ENCODE measurements around the gene DMRTB1.

Gene DMRTB1

DNA sequence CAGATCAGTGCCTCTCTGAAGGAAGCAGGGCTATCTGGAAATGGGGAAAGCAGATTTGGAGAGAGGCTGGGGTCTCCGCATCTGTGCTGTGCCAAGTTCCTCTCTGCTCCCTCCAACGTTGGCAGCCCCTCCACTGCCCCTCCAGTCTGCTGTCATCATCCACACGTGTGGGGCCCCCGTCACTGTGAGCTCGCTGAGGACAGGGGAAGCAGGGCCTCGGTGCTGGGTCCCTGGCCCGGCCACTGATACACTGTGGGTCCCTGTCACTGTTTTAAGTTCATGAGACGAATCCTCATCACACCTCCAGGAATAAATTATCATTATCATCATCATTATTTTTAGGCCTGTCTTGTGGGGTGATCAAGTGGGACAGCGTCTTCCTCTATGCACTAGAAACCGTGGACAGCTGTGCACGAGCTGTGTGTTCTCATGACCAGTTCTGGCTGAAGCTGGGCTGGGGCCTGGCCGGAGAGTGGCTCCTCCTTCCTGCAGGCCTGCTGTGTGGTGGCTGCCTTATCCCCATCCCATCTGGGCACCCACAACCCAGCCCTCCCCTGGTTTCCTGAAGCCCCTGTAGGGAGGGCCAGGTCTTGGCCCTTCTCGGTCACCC lies 52.2 kb downstream of the DMRTB1 start:
- DNase-seq, result no peak

- no peak for DNase-seq
Observed at GRCh38 chr1:53511933-53512806, 53.0 kb downstream of the DMRTB1 start.

- no peak for DNase-seq
Observed at GRCh38 chr1:53512807-53513755, 53.9 kb downstream of the DMRTB1 start.

DNA sequence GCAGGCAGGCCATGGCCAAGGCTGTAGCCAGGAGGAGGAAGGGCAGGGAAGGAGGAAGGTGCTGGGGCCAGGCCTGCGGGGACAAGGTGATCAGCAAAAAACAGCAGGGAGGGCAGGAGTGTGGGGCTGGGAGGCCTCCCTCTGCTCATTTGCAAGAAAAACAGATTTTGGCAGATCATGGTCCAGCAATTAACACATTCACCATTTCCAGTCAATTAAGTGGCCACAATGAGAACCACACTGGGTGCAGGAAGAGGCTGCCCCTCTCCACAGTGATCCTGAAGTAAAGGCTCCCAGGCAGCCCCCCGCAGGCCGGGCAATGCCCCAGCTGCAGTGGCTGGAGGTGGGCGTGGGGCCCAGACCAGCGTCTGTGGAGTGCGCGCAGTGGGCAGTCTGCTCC lies 54.6 kb downstream of the DMRTB1 start:
- no peak for DNase-seq

- DNase-seq, result no peak
Observed at GRCh38 chr1:53514436-53514835, 55.2 kb downstream of the DMRTB1 start.

DNA sequence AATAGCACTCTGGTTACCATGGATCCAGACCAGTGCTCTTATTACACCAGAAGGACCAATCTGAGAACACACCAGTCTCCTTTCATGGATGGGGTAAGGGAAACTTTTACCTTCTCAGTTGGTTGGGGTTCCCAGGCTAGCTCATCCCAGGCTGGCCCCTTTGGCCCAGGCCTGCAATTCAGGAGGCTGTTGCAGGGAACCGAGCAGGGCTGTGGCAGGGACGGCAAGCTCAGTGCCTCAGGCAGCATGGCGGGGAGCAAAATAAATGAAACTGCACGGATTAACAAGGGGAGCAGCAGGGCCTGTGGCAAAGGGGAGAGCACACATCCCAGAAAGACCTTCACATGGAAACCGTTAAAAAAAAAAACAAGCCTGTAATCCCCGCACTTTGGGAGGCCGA lies 57.0 kb downstream of the DMRTB1 start:
- no peak for DNase-seq

Data from SIG-M5 (cell line).